ENCODE results near the gene SNAPC4.

SNAPC4 gene

DNA sequence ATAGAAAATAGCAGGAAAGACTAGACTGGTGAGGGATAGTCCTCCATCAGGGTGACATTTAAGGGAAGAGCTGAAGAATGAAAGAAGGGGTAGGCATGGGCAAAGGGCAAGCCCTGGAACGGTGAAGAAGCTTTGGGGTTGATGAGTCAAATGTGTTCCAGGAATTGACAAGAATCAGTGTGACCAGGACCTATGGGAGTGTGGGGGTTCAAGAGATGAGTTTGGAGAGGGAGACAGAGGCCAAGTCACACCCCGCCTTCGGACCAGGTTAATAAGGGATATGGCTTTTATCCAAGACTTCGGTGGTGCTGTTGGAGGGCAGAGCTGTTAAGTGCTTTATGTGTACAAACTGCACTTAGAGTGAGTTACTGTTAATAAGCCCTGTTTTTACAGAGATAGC, 11.4 kb upstream of the SNAPC4 start:
- Histone ChIP-seq H4K91ac (ENCODE audit: low read depth, low read length, poor library complexity) (no peak overlapping the region), H2BK5ac (ENCODE audit: low read length) (no peak overlapping the region), H3K4ac (ENCODE audit: low read length) (no peak overlapping the region), H3K27ac (replicated peaks; ENCODE audit: low read length) (no peak overlapping the region), H3K79me1 (ENCODE audit: low read depth, low read length) (peaks cover 25% of the 10 kb centered on the region), H3K36me3 (replicated peaks in 1 of 2; ENCODE audit: control insufficient read depth in 2 of 2, insufficient read depth in 2 of 2, low read length in 2 of 2) (peaks cover 33 to 68% of the 10 kb centered on the region in 2 donors), H3K27me3 (ENCODE audit: control insufficient read depth in 3 of 3, insufficient read depth in 3 of 3, low read depth in 1 of 3, low read length in 3 of 3) (no peaks in the 10 kb centered on the region), H3K9ac (ENCODE audit: low read depth, low read length, poor library complexity) (peak overlapping the region; percentile 9), H2BK120ac (ENCODE audit: low read depth, low read length) (no peak overlapping the region), H3K4me1 (ENCODE audit: control insufficient read depth in 2 of 2, insufficient read depth in 1 of 2, low read depth in 1 of 2, low read length in 2 of 2) (peaks cover 15 to 16% of the 10 kb centered on the region in 2 donors), H3K23ac (ENCODE audit: low read depth, low read length, poor library complexity) (no peak overlapping the region), H3K14ac (ENCODE audit: low read length) (no peak overlapping the region), H2AK5ac (ENCODE audit: low read depth, low read length) (no peak overlapping the region), H3K4me3 (ENCODE audit: low read length in 2 of 2) (peak overlapping the region; percentile 69 to 96), H4K8ac (ENCODE audit: low read depth, low read length) (no peak overlapping the region), H2BK15ac (ENCODE audit: low read length) (no peak overlapping the region), H2AFZ (ENCODE audit: low read length) (no peak overlapping the region), H3K18ac (ENCODE audit: low read length) (no peak overlapping the region), H3K9me3 (replicated peaks in 1 of 2; ENCODE audit: control insufficient read depth in 2 of 2, insufficient read depth in 1 of 2, low read depth in 1 of 2, low read length in 2 of 2) (peaks cover 0 to 3% of the 10 kb centered on the region in 2 donors), H3K4me2 (ENCODE audit: insufficient read depth, low read length, poor library complexity, severe bottlenecking) (peak overlapping the region; percentile 95), H2BK12ac (ENCODE audit: low read length) (no peak overlapping the region)
- no CpG with 5 or more reads among the region's 4 CpGs for WGBS, 2 donors (ENCODE audit: extremely low coverage in 2 of 2, insufficient read length in 2 of 2, insufficient replicate concordance in 1 of 2)
- DNase-seq (ENCODE audit: low spot score), result no peak

DNA sequence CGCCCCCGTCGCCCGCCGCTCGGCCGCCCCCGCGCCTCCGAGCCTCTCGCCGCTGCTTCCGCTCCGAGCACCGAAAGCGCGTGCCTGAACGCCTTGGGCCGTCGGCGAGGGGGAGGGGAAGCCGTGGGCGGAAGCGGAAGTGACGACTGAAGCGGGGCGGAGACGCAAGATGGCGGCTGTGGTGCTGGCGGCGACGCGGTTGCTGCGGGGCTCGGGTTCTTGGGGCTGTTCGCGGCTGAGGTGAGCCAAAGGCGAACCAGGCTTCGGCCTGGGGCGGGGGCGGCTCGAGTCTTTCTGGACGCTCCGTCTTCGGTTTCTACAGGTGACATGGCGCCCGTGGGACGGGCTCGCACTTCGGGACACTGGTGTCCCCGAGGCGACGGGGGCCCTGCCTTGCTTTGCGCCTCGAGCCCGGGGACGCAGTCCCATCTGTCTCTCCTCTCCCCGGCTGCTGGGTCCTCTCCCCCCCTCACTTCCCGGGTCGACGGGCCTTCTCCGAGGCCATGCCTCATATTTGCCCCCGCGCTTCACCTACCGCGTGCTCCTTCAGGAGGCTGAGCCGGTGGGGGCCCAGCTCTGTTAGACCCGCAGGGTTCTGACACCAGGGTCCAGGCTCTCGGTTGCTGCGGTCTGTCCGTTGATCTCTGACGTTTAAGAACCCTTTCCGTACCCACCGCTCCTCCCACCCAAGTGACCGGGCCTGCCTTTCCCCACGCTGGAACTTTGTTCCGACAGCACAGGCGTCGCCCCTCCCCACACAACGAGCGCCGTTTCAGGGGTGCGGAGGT, 10.7 kb upstream of the SNAPC4 start, which contains the start of the genes ENTR1 and PMPCA:
Gene ENTR1 (minus strand): TSS at position 115 of the 788 bp plus-strand sequence. CDS start 217 bp downstream, outside the sequence.
Gene PMPCA (plus strand): TSS at position 159 of the 788 bp plus-strand sequence. CDS start 11 bp downstream, at position 170.
- H3K4me3 ChIP-seq (ENCODE audit: low read length in 2 of 2), result peak within 1 kb of the TSS; percentile 69 to 96
- H3K23ac ChIP-seq (ENCODE audit: low read depth, low read length, poor library complexity), result peak within 1 kb of the TSS; percentile 97
- no peak within 1 kb of the TSS for H4K8ac ChIP-seq (ENCODE audit: low read depth, low read length)
- H4K91ac ChIP-seq (ENCODE audit: low read depth, low read length, poor library complexity), result no peak within 1 kb of the TSS
- peak within 1 kb of the TSS; percentile 51 for H2BK15ac ChIP-seq (ENCODE audit: low read length)
- H3K9ac ChIP-seq (ENCODE audit: low read depth, low read length, poor library complexity), result peak within 1 kb of the TSS; percentile 93
- no peak within 1 kb of the TSS for H2BK12ac ChIP-seq (ENCODE audit: low read length)
- H3K36me3 ChIP-seq (replicated peaks in 1 of 2; ENCODE audit: control insufficient read depth in 2 of 2, insufficient read depth in 2 of 2, low read length in 2 of 2), result peaks cover 30 to 67% of the 10 kb centered on the region in 2 donors
- H3K27ac ChIP-seq (replicated peaks; ENCODE audit: low read length), result peak within 1 kb of the TSS; percentile 37
- H3K4ac ChIP-seq (ENCODE audit: low read length), result peak within 1 kb of the TSS; percentile 54
- H3K27me3 ChIP-seq (ENCODE audit: control insufficient read depth in 3 of 3, insufficient read depth in 3 of 3, low read depth in 1 of 3, low read length in 3 of 3), result no peaks in the 10 kb centered on the region
- DNase-seq (ENCODE audit: low spot score), result peak; percentile 88
- peak within 1 kb of the TSS; percentile 95 for H3K18ac ChIP-seq (ENCODE audit: low read length)
- peak within 1 kb of the TSS; percentile 81 for H2BK120ac ChIP-seq (ENCODE audit: low read depth, low read length)
- H3K9me3 ChIP-seq (replicated peaks in 1 of 2; ENCODE audit: control insufficient read depth in 2 of 2, insufficient read depth in 1 of 2, low read depth in 1 of 2, low read length in 2 of 2), result peaks cover 0 to 3% of the 10 kb centered on the region in 2 donors
- no CpG with 5 or more reads among the region's 83 CpGs for WGBS, 2 donors (ENCODE audit: extremely low coverage in 2 of 2, insufficient read length in 2 of 2, insufficient replicate concordance in 1 of 2)
- H2AK5ac ChIP-seq (ENCODE audit: low read depth, low read length), result peak within 1 kb of the TSS; percentile 95
- peaks cover 15 to 16% of the 10 kb centered on the region in 2 donors for H3K4me1 ChIP-seq (ENCODE audit: control insufficient read depth in 2 of 2, insufficient read depth in 1 of 2, low read depth in 1 of 2, low read length in 2 of 2)
- H3K14ac ChIP-seq (ENCODE audit: low read length), result peak within 1 kb of the TSS; percentile 99
- peaks cover 25% of the 10 kb centered on the region for H3K79me1 ChIP-seq (ENCODE audit: low read depth, low read length)
- H3K4me2 ChIP-seq (ENCODE audit: insufficient read depth, low read length, poor library complexity, severe bottlenecking), result peak within 1 kb of the TSS; percentile 99
- peak within 1 kb of the TSS; percentile 97 for H2BK5ac ChIP-seq (ENCODE audit: low read length)
- H2AFZ ChIP-seq (ENCODE audit: low read length), result peak within 1 kb of the TSS; percentile 90

DNA sequence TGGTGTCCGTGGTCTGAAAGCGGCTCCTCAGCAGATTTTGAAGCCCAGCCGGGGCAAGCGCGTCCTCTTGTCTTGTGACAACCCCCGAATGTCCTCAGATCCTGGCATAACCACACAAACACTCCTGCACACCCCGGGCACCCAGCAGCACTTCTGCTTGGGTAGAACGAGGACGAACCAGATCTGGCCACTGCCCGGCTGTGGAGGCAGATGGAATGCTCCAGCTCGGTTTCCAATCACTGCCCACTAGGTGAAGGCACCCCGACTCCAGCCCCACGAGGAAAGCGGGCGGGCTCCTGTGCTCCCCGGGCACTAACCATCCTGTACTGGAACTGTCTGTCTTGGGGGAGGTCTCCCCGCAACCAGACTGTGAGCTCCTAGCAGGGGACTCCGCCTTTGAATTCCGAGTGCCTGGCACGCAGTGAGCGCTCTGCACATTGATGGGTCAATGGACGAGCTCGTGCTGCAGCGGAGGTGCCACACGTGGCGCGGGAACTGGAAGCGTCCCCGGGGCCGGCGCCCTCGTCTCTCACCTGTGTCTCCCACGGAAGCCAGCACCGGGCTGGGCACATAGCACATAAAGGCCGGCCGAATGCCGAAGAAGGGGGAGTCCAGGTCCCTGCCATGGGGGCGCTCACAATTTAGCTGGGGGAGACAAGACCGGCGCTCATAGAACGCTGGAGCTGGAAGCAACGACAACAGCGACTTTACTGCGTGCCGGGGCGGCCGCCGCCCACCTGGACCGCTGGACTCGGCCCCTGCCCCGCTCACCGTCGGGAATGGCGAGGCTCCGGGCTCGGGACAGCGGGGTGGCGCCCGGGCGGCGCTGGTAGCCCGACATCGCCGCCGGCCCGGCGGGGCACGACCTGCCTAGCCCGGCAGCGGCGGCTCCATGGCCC, 9.8 kb upstream of the SNAPC4 start:
- H3K79me1 ChIP-seq (ENCODE audit: low read depth, low read length), result peaks cover 25% of the 10 kb centered on the region
- peak overlapping the region; percentile 89 for H3K9ac ChIP-seq (ENCODE audit: low read depth, low read length, poor library complexity)
- DNase-seq (ENCODE audit: low spot score), result no peak
- H2BK120ac ChIP-seq (ENCODE audit: low read depth, low read length), result peak overlapping the region; percentile 81
- H3K18ac ChIP-seq (ENCODE audit: low read length), result peak overlapping the region; percentile 90
- peak overlapping the region; percentile 47 for H3K14ac ChIP-seq (ENCODE audit: low read length)
- no peak overlapping the region for H3K27ac ChIP-seq (replicated peaks; ENCODE audit: low read length)
- peaks cover 34 to 68% of the 10 kb centered on the region in 2 donors for H3K36me3 ChIP-seq (replicated peaks in 1 of 2; ENCODE audit: control insufficient read depth in 2 of 2, insufficient read depth in 2 of 2, low read length in 2 of 2)
- no peak overlapping the region for H2BK15ac ChIP-seq (ENCODE audit: low read length)
- peak overlapping the region; percentile 54 for H3K4ac ChIP-seq (ENCODE audit: low read length)
- H3K27me3 ChIP-seq (ENCODE audit: control insufficient read depth in 3 of 3, insufficient read depth in 3 of 3, low read depth in 1 of 3, low read length in 3 of 3), result no peaks in the 10 kb centered on the region
- H3K4me3 ChIP-seq (ENCODE audit: low read length in 2 of 2), result peak overlapping the region; percentile 69 to 96
- peak overlapping the region; percentile 97 for H2BK5ac ChIP-seq (ENCODE audit: low read length)
- peaks cover 0 to 3% of the 10 kb centered on the region in 2 donors for H3K9me3 ChIP-seq (replicated peaks in 1 of 2; ENCODE audit: control insufficient read depth in 2 of 2, insufficient read depth in 1 of 2, low read depth in 1 of 2, low read length in 2 of 2)
- H4K8ac ChIP-seq (ENCODE audit: low read depth, low read length), result no peak overlapping the region
- peak overlapping the region; percentile 99 for H3K4me2 ChIP-seq (ENCODE audit: insufficient read depth, low read length, poor library complexity, severe bottlenecking)
- no peak overlapping the region for H4K91ac ChIP-seq (ENCODE audit: low read depth, low read length, poor library complexity)
- H3K4me1 ChIP-seq (ENCODE audit: control insufficient read depth in 2 of 2, insufficient read depth in 1 of 2, low read depth in 1 of 2, low read length in 2 of 2), result peaks cover 15 to 16% of the 10 kb centered on the region in 2 donors
- peak overlapping the region; percentile 90 for H3K23ac ChIP-seq (ENCODE audit: low read depth, low read length, poor library complexity)
- WGBS, 2 donors (ENCODE audit: extremely low coverage in 2 of 2, insufficient read length in 2 of 2, insufficient replicate concordance in 1 of 2), result no CpG with 5 or more reads among the region's 71 CpGs
- H2BK12ac ChIP-seq (ENCODE audit: low read length), result no peak overlapping the region
- H2AK5ac ChIP-seq (ENCODE audit: low read depth, low read length), result peak overlapping the region; percentile 95
- H2AFZ ChIP-seq (ENCODE audit: low read length), result peak overlapping the region; percentile 77

Measured in neuronal stem cell (in vitro differentiated cells).